Stimulated activated effector memory CD8-positive, alpha-beta T cell treated with anti-CD3 and anti-CD28 coated beads, Interleukin-12 subunit alpha, Interleukin-12 subunit beta, amount 100 ng/mL, for 72 hours (primary cell): Measurements from ENCODE around the gene SCAPER.
"Not testable (repeated sequence)": the region's sequence is repeated elsewhere in the genome, so short reads cannot be mapped to it uniquely, and the experiment has no call there.

Experiments used
- ATAC-seq: fragments of 150-1000 bp; cut with Tn5 transposase; 2 replicates; pipeline ENCODE4 v1.10.0; 2021
- DNase-seq, 2 donors: peaks; one replicate each; pipeline ENCODE4 v3.0.0; 2021 to 2022; ENCODE audit warnings: low spot score in 2 of 2
- H3K27ac Mint-ChIP-seq: one replicate; pipeline ENCODE4 v1.8.0; 2022; ENCODE audit warnings: mild to moderate bottlenecking, mixed read lengths
- H3K36me3 Mint-ChIP-seq: one replicate; pipeline ENCODE4 v1.8.0; 2022; ENCODE audit warnings: mild to moderate bottlenecking, mixed read lengths
- H3K4me1 Mint-ChIP-seq: one replicate; pipeline ENCODE4 v1.8.0; 2022; ENCODE audit warnings: mixed read lengths
- H3K4me3 Mint-ChIP-seq: one replicate; pipeline ENCODE4 v1.8.0; 2022; ENCODE audit warnings: mild to moderate bottlenecking, mixed read lengths
- H3K9me3 Mint-ChIP-seq: one replicate; pipeline ENCODE4 v1.8.0; 2022; ENCODE audit warnings: mixed read lengths

The SCAPER gene

GRCh38 chr15:76730262-76730661, 174.9 kb downstream of the SCAPER start:
- no peak for DNase-seq

GRCh38 chr15:76718863-76719262, 186.3 kb downstream of the SCAPER start:
- no peak overlapping the region for H3K27ac Mint-ChIP-seq
- peaks cover 5% of the 10 kb centered on the region for H3K36me3 Mint-ChIP-seq
- DNase-seq (no peak), ATAC-seq (no peak)
- peaks cover 7% of the 10 kb centered on the region for H3K4me1 Mint-ChIP-seq
- H3K4me3 Mint-ChIP-seq: no peak overlapping the region
- H3K9me3 Mint-ChIP-seq: peaks cover 9% of the 10 kb centered on the region

More at GRCh38 chr15:76730262-76730661, 174.9 kb downstream of the SCAPER start:
- no peak overlapping the region for H3K27ac Mint-ChIP-seq
- no peak overlapping the region for H3K4me3 Mint-ChIP-seq
- peaks cover 37% of the 10 kb centered on the region for H3K36me3 Mint-ChIP-seq
- no peaks in the 10 kb centered on the region for H3K9me3 Mint-ChIP-seq
- no peaks in the 10 kb centered on the region for H3K4me1 Mint-ChIP-seq
- ATAC-seq: no peak

GRCh38 chr15:76714950-76715349, 190.2 kb downstream of the SCAPER start:
- Mint-ChIP-seq H3K27ac (no peak overlapping the region), H3K36me3 (peaks cover 5% of the 10 kb centered on the region), H3K4me3 (no peak overlapping the region), H3K4me1 (peaks cover 9% of the 10 kb centered on the region), H3K9me3 (peaks cover 5% of the 10 kb centered on the region)
- no peak for DNase-seq
- ATAC-seq: no peak

GRCh38 chr15:76711351-76711827, 193.8 kb downstream of the SCAPER start:
- H3K4me3 Mint-ChIP-seq: no peak overlapping the region
- H3K36me3 Mint-ChIP-seq: peaks cover 5% of the 10 kb centered on the region
- peaks cover 4% of the 10 kb centered on the region for H3K9me3 Mint-ChIP-seq
- H3K27ac Mint-ChIP-seq: no peak overlapping the region
- DNase-seq: no peak
- no peak for ATAC-seq
- peaks cover 13% of the 10 kb centered on the region for H3K4me1 Mint-ChIP-seq

- peaks cover 32% of the 10 kb centered on the region for H3K36me3 Mint-ChIP-seq
- not testable (repeated sequence) for H3K27ac Mint-ChIP-seq, H3K4me3 Mint-ChIP-seq, H3K4me1 Mint-ChIP-seq, DNase-seq, H3K9me3 Mint-ChIP-seq
- peak; percentile 58 for ATAC-seq
Observed at GRCh38 chr15:76704032-76704431, 201.1 kb downstream of the SCAPER start.

GRCh38 chr15:76696840-76697239, 208.3 kb downstream of the SCAPER start:
- Mint-ChIP-seq H3K4me3 (no peak overlapping the region), H3K27ac (peak overlapping the region; percentile 39), H3K4me1 (no peaks in the 10 kb centered on the region), H3K9me3 (no peaks in the 10 kb centered on the region), H3K36me3 (peaks cover 18% of the 10 kb centered on the region)
- ATAC-seq: no peak
- no peak for DNase-seq

- H3K4me1 Mint-ChIP-seq, DNase-seq, H3K4me3 Mint-ChIP-seq, H3K9me3 Mint-ChIP-seq, H3K36me3 Mint-ChIP-seq, ATAC-seq, H3K27ac Mint-ChIP-seq: not testable (repeated sequence)
Observed at GRCh38 chr15:76692546-76692945, 212.6 kb downstream of the SCAPER start.

- H3K36me3 Mint-ChIP-seq: not testable (repeated sequence)
Observed at GRCh38 chr15:76687592-76687991, 217.5 kb downstream of the SCAPER start.

GRCh38 chr15:76684002-76684401, 221.1 kb downstream of the SCAPER start:
- DNase-seq (no peak), ATAC-seq (no peak)
- Mint-ChIP-seq H3K4me1 (no peaks in the 10 kb centered on the region), H3K36me3 (peaks cover 4% of the 10 kb centered on the region), H3K4me3 (no peak overlapping the region), H3K27ac (no peak overlapping the region), H3K9me3 (no peaks in the 10 kb centered on the region)

More at GRCh38 chr15:76687592-76687991, 217.5 kb downstream of the SCAPER start:
- not testable (repeated sequence) for H3K4me3 Mint-ChIP-seq, ATAC-seq, DNase-seq, H3K27ac Mint-ChIP-seq, H3K4me1 Mint-ChIP-seq, H3K9me3 Mint-ChIP-seq

GRCh38 chr15:76682833-76683232, 222.3 kb downstream of the SCAPER start:
- Mint-ChIP-seq H3K4me1 (no peaks in the 10 kb centered on the region), H3K36me3 (peaks cover 4% of the 10 kb centered on the region), H3K9me3 (no peaks in the 10 kb centered on the region), H3K4me3 (no peak overlapping the region), H3K27ac (no peak overlapping the region)
- DNase-seq (no peak), ATAC-seq (no peak)

GRCh38 chr15:76682259-76682658, 222.9 kb downstream of the SCAPER start:
- Mint-ChIP-seq H3K36me3 (peaks cover 4% of the 10 kb centered on the region), H3K27ac (no peak overlapping the region), H3K4me3 (no peak overlapping the region), H3K4me1 (no peaks in the 10 kb centered on the region), H3K9me3 (no peaks in the 10 kb centered on the region)
- no peak for ATAC-seq
- DNase-seq: no peak

GRCh38 chr15:76678766-76679165, 226.4 kb downstream of the SCAPER start:
- DNase-seq (no peak), ATAC-seq (no peak)
- Mint-ChIP-seq H3K27ac (no peak overlapping the region), H3K36me3 (peaks cover 4% of the 10 kb centered on the region), H3K9me3 (no peaks in the 10 kb centered on the region), H3K4me3 (no peak overlapping the region), H3K4me1 (no peaks in the 10 kb centered on the region)

GRCh38 chr15:76674883-76675282, 230.3 kb downstream of the SCAPER start:
- DNase-seq: no peak
- H3K27ac Mint-ChIP-seq: no peak overlapping the region
- no peak for ATAC-seq
- H3K9me3 Mint-ChIP-seq: no peaks in the 10 kb centered on the region
- H3K36me3 Mint-ChIP-seq: peaks cover 2% of the 10 kb centered on the region
- no peak overlapping the region for H3K4me3 Mint-ChIP-seq
- no peaks in the 10 kb centered on the region for H3K4me1 Mint-ChIP-seq

- Mint-ChIP-seq H3K4me3 (no peak overlapping the region), H3K4me1 (peaks cover 7% of the 10 kb centered on the region), H3K9me3 (no peaks in the 10 kb centered on the region), H3K36me3 (peaks cover 8% of the 10 kb centered on the region), H3K27ac (no peak overlapping the region)
- DNase-seq: no peak
- ATAC-seq: no peak
Observed at GRCh38 chr15:76669521-76670207, 235.5 kb downstream of the SCAPER start.

- Mint-ChIP-seq H3K36me3 (peaks cover 8% of the 10 kb centered on the region), H3K4me1 (peaks cover 7% of the 10 kb centered on the region), H3K4me3 (no peak overlapping the region), H3K9me3 (no peaks in the 10 kb centered on the region), H3K27ac (no peak overlapping the region)
- no peak for ATAC-seq
- no peak for DNase-seq
Observed at GRCh38 chr15:76668900-76669299, 236.2 kb downstream of the SCAPER start.

GRCh38 chr15:76667943-76668715, 237.0 kb downstream of the SCAPER start:
- ATAC-seq (peak; percentile 55), DNase-seq (no peak)
- H3K4me3 Mint-ChIP-seq: no peak overlapping the region
- peaks cover 7% of the 10 kb centered on the region for H3K4me1 Mint-ChIP-seq
- no peak overlapping the region for H3K27ac Mint-ChIP-seq
- peaks cover 8% of the 10 kb centered on the region for H3K36me3 Mint-ChIP-seq
- no peaks in the 10 kb centered on the region for H3K9me3 Mint-ChIP-seq
